ENCODE results near the gene DSC2.

DNA sequence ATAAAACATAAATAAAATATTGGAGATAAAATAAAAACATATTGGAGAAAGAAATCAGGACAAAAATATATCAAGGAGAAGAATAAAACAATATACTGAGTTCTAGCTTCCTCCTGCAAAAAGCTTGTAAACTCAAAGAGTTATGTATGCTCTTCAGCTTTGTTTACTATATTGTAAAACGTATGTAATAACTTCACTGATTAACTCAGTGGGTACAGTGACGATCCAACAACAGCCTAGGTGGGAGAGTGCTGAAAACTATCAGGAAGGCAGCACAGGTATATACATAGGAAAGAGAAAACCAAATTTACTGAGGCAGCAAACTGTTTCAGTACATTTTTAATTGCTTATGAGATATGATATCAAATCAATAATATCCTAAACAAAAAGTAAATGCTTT, 8.3 kb downstream of the DSC2 start:
- TF ChIP-seq, protein P1, sequence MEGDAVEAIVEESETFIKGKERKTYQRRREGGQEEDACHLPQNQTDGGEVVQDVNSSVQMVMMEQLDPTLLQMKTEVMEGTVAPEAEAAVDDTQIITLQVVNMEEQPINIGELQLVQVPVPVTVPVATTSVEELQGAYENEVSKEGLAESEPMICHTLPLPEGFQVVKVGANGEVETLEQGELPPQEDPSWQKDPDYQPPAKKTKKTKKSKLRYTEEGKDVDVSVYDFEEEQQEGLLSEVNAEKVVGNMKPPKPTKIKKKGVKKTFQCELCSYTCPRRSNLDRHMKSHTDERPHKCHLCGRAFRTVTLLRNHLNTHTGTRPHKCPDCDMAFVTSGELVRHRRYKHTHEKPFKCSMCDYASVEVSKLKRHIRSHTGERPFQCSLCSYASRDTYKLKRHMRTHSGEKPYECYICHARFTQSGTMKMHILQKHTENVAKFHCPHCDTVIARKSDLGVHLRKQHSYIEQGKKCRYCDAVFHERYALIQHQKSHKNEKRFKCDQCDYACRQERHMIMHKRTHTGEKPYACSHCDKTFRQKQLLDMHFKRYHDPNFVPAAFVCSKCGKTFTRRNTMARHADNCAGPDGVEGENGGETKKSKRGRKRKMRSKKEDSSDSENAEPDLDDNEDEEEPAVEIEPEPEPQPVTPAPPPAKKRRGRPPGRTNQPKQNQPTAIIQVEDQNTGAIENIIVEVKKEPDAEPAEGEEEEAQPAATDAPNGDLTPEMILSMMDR (IDR thresholded peaks at IDR 0.05) = no peak
- no peak for TF ChIP-seq POLR2AphosphoS5 (IDR thresholded peaks at IDR 0.05)
